B cell (primary cell): ENCODE data around the gene MAP4K2. TPM values are rescaled to one million over a fixed set of nuclear protein-coding genes. Genes with fewer than 3 reads are reported as not detected.

Experiments used
- ATAC-seq: fragments of 200-7000 bp; cut with Tn5 transposase; one replicate; pipeline ENCODE4 v1.10.0; 2021; ENCODE audit warnings: low read depth, mild to moderate bottlenecking, moderate number of reproducible peaks, moderate library complexity
- CTCF ChIA-PET: fragments of 350-600 bp; sonication (Branson Sonifier 250); formaldehyde crosslinking; loops from one replicate; lab custom pipeline; 2021; ENCODE audit warnings: antibody characterized with exemption, inconsistent platforms; lab: Charles Lee
- POLR2A ChIA-PET: fragments of 350-600 bp; sonication (Branson Sonifier 250); formaldehyde crosslinking; loops from one replicate; lab custom pipeline; 2021; ENCODE audit warnings: antibody characterized with exemption; lab: Charles Lee
- DNase-seq: peaks from one replicate; pipeline ENCODE4 v3.0.0; 2013
- H2AFZ ChIP-seq: 2 replicates; pipeline ENCODE4 v1.6.1; 2012; ENCODE audit warnings: mild to moderate bottlenecking, low read depth, low read length; ENCODE audit not compliant: insufficient read depth, poor library complexity, severe bottlenecking
- H3K27ac ChIP-seq, 2 donors: 1 replicate in 1 of 2; 2 replicates in 1 of 2; pipeline ENCODE4 v1.5.1; 2012 to 2013; ENCODE audit warnings: low read length in 2 of 2, mild to moderate bottlenecking in 2 of 2, moderate library complexity in 1 of 2
- H3K27me3 ChIP-seq, 4 experiments: fragments of 200-600 bp in 1 of 4; sonication (generic) in 1 of 4; replicated peaks in 1 of 4; 1 replicate in 2 of 4; 2 replicates in 2 of 4; pipeline versions ENCODE4 v1.6.1 to v1.7.0; 2013 to 2016; ENCODE audit warnings: low read length in 3 of 4, mild to moderate bottlenecking in 2 of 4, mixed read lengths in 1 of 4, moderate library complexity in 1 of 4; ENCODE audit not compliant: insufficient read depth in 4 of 4, control insufficient read depth in 3 of 4; ENCODE audit errors: control extremely low read depth in 1 of 4
- H3K36me3 ChIP-seq, 2 experiments: replicated peaks in 1 of 2; 1 replicate in 1 of 2; 2 replicates in 1 of 2; pipeline versions ENCODE4 v1.6.1 to v1.7.1; 2013; ENCODE audit warnings: low read length in 1 of 2; ENCODE audit not compliant: insufficient read depth in 2 of 2, control insufficient read depth in 1 of 2; ENCODE audit errors: control extremely low read depth in 1 of 2, extremely low read depth in 1 of 2
- H3K4me1 ChIP-seq, 2 donors: fragments of 200-600 bp in 1 of 2; sonication (generic) in 1 of 2; 1 replicate in 1 of 2; 2 replicates in 1 of 2; pipeline versions ENCODE4 v1.5.1 to v1.6.1; 2013 to 2017; ENCODE audit warnings: low read length in 2 of 2; ENCODE audit not compliant: control insufficient read depth in 2 of 2, insufficient read depth in 2 of 2
- H3K4me2 ChIP-seq: replicated peaks from 2 replicates; pipeline ENCODE3; 2012; ENCODE audit warnings: mild to moderate bottlenecking, low read depth, low read length; ENCODE audit not compliant: poor library complexity, severe bottlenecking
- H3K4me3 ChIP-seq, 5 experiments: fragments of 200-600 bp in 1 of 5; sonication (generic) in 1 of 5; 1 replicate in 3 of 5; 2 replicates in 2 of 5; pipeline versions ENCODE4 v1.5.1 to v1.7.0; 2011 to 2016; ENCODE audit warnings: low read length in 4 of 5, mild to moderate bottlenecking in 4 of 5, low read depth in 2 of 5, control low read depth in 1 of 5, moderate library complexity in 1 of 5; ENCODE audit not compliant: insufficient read depth in 1 of 5; ENCODE audit errors: control extremely low read depth in 1 of 5, extremely low read depth in 1 of 5
- H3K79me2 ChIP-seq: fragments of 200-600 bp; sonication (generic); one replicate; pipeline ENCODE4 v1.6.0; 2016; ENCODE audit warnings: low read length; ENCODE audit not compliant: control insufficient read depth, insufficient read depth
- H3K9ac ChIP-seq: fragments of 200-600 bp; sonication (generic); 2 replicates; pipeline ENCODE4 v1.6.1; 2017; ENCODE audit warnings: mild to moderate bottlenecking, low read length, moderate library complexity
- H3K9me3 ChIP-seq, 3 donors: one replicate each; pipeline versions ENCODE4 v1.6.1 to v1.7.1; 2013; ENCODE audit warnings: low read length in 2 of 3; ENCODE audit not compliant: control insufficient read depth in 2 of 3, insufficient read depth in 1 of 3; ENCODE audit errors: control extremely low read depth in 1 of 3
- H4K20me1 ChIP-seq: 2 replicates; pipeline ENCODE4 v1.6.0; 2012; ENCODE audit warnings: mild to moderate bottlenecking, low read length; ENCODE audit not compliant: insufficient read depth, control insufficient read depth, poor library complexity, severe bottlenecking
- H3K27ac Mint-ChIP-seq: one replicate; pipeline ENCODE4 v1.8.0; 2021; ENCODE audit warnings: mixed read lengths
- H3K27me3 Mint-ChIP-seq: one replicate; pipeline ENCODE4 v1.8.0; 2021; ENCODE audit warnings: mixed read lengths
- H3K4me1 Mint-ChIP-seq: one replicate; pipeline ENCODE4 v1.8.0; 2021; ENCODE audit warnings: mixed read lengths
- H3K4me3 Mint-ChIP-seq: one replicate; pipeline ENCODE4 v1.8.0; 2021; ENCODE audit warnings: mixed read lengths
- H3K9me3 Mint-ChIP-seq: one replicate; pipeline ENCODE4 v1.8.0; 2022; ENCODE audit warnings: mixed read lengths; ENCODE audit not compliant: insufficient read depth
- EZH2 ChIP-seq: IDR thresholded peaks from 2 replicates; pipeline ENCODE4 v1.6.1; 2012; ENCODE audit warnings: borderline replicate concordance, low read depth, mild to moderate bottlenecking, moderate library complexity, low read length; ENCODE audit not compliant: insufficient read depth, poor library complexity, severe bottlenecking
- WGBS: methylation state at CpG from one replicate; pipeline ENCODE4 v1.1.5; 2013; ENCODE audit warnings: missing lambda C conversion rate; ENCODE audit not compliant: insufficient coverage; 5-methylcytosine and 5-hydroxymethylcytosine counted together
- intact Hi-C: fragments of 100-400 bp; cut with micrococcal nuclease; formaldehyde crosslinking; loops from one replicate; pipeline ENCODE4 v1.10.0; 2022
- polyA plus RNA-seq: library from polyadenylated mRNA; depleted of rRNA; stranded (reverse); fragments of >200 nt; gene quantifications from 2 replicates; pipeline ENCODE4 v1.2.3, GENCODE V29; 2012
- total RNA-seq, 2 donors: library from RNA; stranded (reverse); fragments of 120-200 nt in 1 of 2; gene quantifications; 1 replicate in 1 of 2; 2 replicates in 1 of 2; pipeline versions ENCODE4 v1.2.3 to v1.2.4, GENCODE V29; 2013 to 2022
- TF ChIP-seq, protein P1 (sequence below): fragments of 200-600 bp; IDR thresholded peaks from one replicate; pipeline ENCODE4 v1.8.0; 2022; ENCODE audit warnings: antibody characterized with exemption, mild to moderate bottlenecking

The MAP4K2 gene
- total and polyA plus RNA-seq, 2 donors (not counting 1 experiment from before 2014, with no cell fraction given), result 118 to 163 TPM

DNA sequence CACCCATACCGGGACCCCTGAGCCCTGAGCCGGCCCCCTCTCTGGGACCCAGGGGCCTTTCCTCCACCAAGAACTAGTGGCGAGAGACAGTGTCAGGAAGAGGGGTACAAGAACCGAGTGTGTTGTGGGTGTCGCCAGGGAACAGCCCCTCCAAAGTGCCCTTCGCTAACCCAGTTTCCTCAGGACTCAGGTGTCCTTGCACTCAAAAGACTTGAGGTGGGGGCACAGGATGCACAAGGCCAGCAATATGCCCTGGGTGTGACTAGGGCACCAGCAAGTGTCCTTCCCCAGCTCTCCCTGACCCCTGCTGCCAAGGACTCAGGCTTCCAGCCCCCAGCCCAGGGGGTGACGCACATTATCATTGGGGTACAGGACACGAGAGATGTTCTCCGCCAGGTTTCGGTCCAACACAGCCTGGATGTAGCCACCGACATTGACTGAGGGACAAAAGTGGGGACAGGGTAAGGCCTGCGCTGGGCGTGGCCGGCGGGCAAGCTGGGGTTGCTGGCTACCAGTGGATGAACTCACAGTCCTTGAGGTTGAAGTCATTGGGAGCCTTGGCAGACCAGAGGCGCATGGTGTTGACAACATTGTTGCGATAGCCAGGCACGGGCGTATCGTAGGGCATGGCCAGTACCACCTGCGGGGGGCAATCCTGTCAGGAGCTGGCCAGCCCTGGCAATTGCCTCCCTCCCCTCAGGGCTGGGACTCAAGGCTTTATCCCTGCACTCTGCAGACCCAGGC is 47.9 kb downstream of the MAP4K2 start:
- Histone ChIP-seq H2AFZ (no peak overlapping the region), H3K27ac (no peak overlapping the region), H3K27me3 (no peaks in the 10 kb centered on the region), H3K9ac (no peak overlapping the region), H3K4me2 (no peak overlapping the region), H3K4me1 (peaks cover 10 to 26% of the 10 kb centered on the region in 2 donors), H3K9me3 (no peaks in the 10 kb centered on the region), H3K4me3 (no peak overlapping the region), H3K36me3 (peaks cover 0 to 27% of the 10 kb centered on the region in 2 experiments), H4K20me1 (no peaks in the 10 kb centered on the region), H3K79me2 (peaks cover 77% of the 10 kb centered on the region)
- no peak for ATAC-seq
- 97% methylated on average over 19 of the region's 21 CpGs for WGBS
- ChIA-PET CTCF (no interaction called here), POLR2A (interaction anchor here (1.6 kb wide), 1 partner anchor 10 kb away, joined by 8 read pairs; no protein-coding TSS in a partner anchor)
- TF ChIP-seq EZH2, result no peak
- TF ChIP-seq, protein P1, sequence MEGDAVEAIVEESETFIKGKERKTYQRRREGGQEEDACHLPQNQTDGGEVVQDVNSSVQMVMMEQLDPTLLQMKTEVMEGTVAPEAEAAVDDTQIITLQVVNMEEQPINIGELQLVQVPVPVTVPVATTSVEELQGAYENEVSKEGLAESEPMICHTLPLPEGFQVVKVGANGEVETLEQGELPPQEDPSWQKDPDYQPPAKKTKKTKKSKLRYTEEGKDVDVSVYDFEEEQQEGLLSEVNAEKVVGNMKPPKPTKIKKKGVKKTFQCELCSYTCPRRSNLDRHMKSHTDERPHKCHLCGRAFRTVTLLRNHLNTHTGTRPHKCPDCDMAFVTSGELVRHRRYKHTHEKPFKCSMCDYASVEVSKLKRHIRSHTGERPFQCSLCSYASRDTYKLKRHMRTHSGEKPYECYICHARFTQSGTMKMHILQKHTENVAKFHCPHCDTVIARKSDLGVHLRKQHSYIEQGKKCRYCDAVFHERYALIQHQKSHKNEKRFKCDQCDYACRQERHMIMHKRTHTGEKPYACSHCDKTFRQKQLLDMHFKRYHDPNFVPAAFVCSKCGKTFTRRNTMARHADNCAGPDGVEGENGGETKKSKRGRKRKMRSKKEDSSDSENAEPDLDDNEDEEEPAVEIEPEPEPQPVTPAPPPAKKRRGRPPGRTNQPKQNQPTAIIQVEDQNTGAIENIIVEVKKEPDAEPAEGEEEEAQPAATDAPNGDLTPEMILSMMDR, result no peak
- no peak overlapping the region for H3K4me3 Mint-ChIP-seq
- peak overlapping the region; percentile 53 for H3K27ac Mint-ChIP-seq
- peaks cover 36% of the 10 kb centered on the region for H3K4me1 Mint-ChIP-seq
- no peaks in the 10 kb centered on the region for H3K27me3 Mint-ChIP-seq
- H3K9me3 Mint-ChIP-seq, result no peaks in the 10 kb centered on the region
- DNase-seq, result no peak
- intact Hi-C loops, result no loop called here
